Hepatocyte (in vitro differentiated cells): Measurements from ENCODE around the gene FBXO3. TPM values are rescaled to one million over a fixed set of nuclear protein-coding genes. Genes with fewer than 3 reads are reported as not detected.

ENCODE experiments used
- DNase-seq: peaks from one replicate; pipeline ENCODE4 v3.0.0-alpha.2; 2016; ENCODE audit warnings: low spot score
- H2AFZ ChIP-seq: fragments of 200-600 bp; sonication (generic); 2 replicates; pipeline ENCODE4 v1.6.0; 2016; ENCODE audit warnings: antibody characterized with exemption, mild to moderate bottlenecking
- H3K27ac ChIP-seq: fragments of 200-600 bp; sonication (generic); 2 replicates; pipeline ENCODE4 v1.5.1; 2016; ENCODE audit warnings: mild to moderate bottlenecking
- H3K27me3 ChIP-seq: fragments of 200-600 bp; sonication (generic); 2 replicates; pipeline ENCODE4 v1.6.1; 2016
- H3K36me3 ChIP-seq: fragments of 200-600 bp; sonication (generic); replicated peaks from 2 replicates; pipeline ENCODE4 v1.5.1; 2016; ENCODE audit warnings: low read depth; ENCODE audit not compliant: insufficient read depth
- H3K4me1 ChIP-seq: fragments of 200-600 bp; sonication (generic); 2 replicates; pipeline ENCODE4 v1.5.1; 2016; ENCODE audit warnings: mild to moderate bottlenecking, moderate library complexity; ENCODE audit not compliant: insufficient read depth
- H3K4me2 ChIP-seq: fragments of 200-600 bp; sonication (generic); 2 replicates; pipeline ENCODE4 v1.6.0; 2016
- H3K4me3 ChIP-seq: fragments of 200-600 bp; sonication (generic); 2 replicates; pipeline ENCODE4 v1.5.1; 2016; ENCODE audit warnings: mild to moderate bottlenecking
- H3K79me2 ChIP-seq: fragments of 200-600 bp; sonication (generic); 2 replicates; pipeline ENCODE4 v1.6.0; 2017; ENCODE audit warnings: mild to moderate bottlenecking
- H3K9me2 ChIP-seq: fragments of 200-600 bp; sonication (generic); replicated peaks from 2 replicates; pipeline ENCODE4 v1.6.0; 2017; ENCODE audit warnings: mild to moderate bottlenecking; ENCODE audit not compliant: insufficient read depth
- H3K9me3 ChIP-seq: fragments of 200-600 bp; sonication (generic); 2 replicates; pipeline ENCODE4 v1.5.1; 2016; ENCODE audit warnings: low read depth, mild to moderate bottlenecking
- H4K20me1 ChIP-seq: fragments of 200-600 bp; sonication (generic); 2 replicates; pipeline ENCODE4 v1.6.0; 2016; ENCODE audit warnings: mild to moderate bottlenecking; ENCODE audit not compliant: insufficient read depth, poor library complexity, severe bottlenecking
- EZH2 ChIP-seq: fragments of 200-600 bp; sonication (generic); IDR thresholded peaks from 2 replicates; pipeline ENCODE4 v1.6.1; 2016; ENCODE audit warnings: antibody characterized with exemption, mild to moderate bottlenecking, borderline replicate concordance
- EZH2phosphoT487 ChIP-seq: fragments of 200-600 bp; sonication (generic); IDR thresholded peaks from one replicate; pipeline ENCODE4 v1.6.1; 2018; ENCODE audit warnings: antibody characterized with exemption, mild to moderate bottlenecking, low read depth, moderate library complexity; ENCODE audit not compliant: unreplicated experiment, severe bottlenecking
- WGBS: methylation state at CpG from one replicate; pipeline ENCODE4 v1.1.6; 2016; ENCODE audit warnings: low lambda C conversion rate; ENCODE audit errors: missing lambda C conversion rate; 5-methylcytosine and 5-hydroxymethylcytosine counted together
- polyA plus RNA-seq: library from polyadenylated mRNA; unstranded; fragments of >200 nt; fragmentation: Nextera tagmentation; extraction: Ambion mirVana; gene quantifications from 2 replicates; pipeline ENCODE4 v1.2.1, GENCODE V29; 2016
- total RNA-seq: library from RNA; depleted of rRNA; stranded (reverse); fragments of >200 nt; gene quantifications from 2 replicates; pipeline ENCODE4 v1.2.3, GENCODE V29; 2014
- TF ChIP-seq, protein P1 (sequence below): fragments of 200-600 bp; sonication (generic); IDR thresholded peaks from 2 replicates; pipeline ENCODE4 v1.5.1; 2016; ENCODE audit warnings: antibody characterized with exemption, mild to moderate bottlenecking; ENCODE audit not compliant: poor library complexity

FBXO3 gene
- total and polyA plus RNA-seq, 2 experiments from 2014 or later, result 29.3 to 58.1 TPM

GRCh38 chr11:33723238-33723881 is 51.0 kb downstream of the FBXO3 start:
- H3K27me3 ChIP-seq, result no peaks in the 10 kb centered on the region
- no peaks in the 10 kb centered on the region for H3K9me3 ChIP-seq
- peak; percentile 47 for DNase-seq
- H3K79me2 ChIP-seq, result peaks cover 84% of the 10 kb centered on the region
- H4K20me1 ChIP-seq, result peaks cover 23% of the 10 kb centered on the region
- H2AFZ ChIP-seq, result no peak overlapping the region
- H3K27ac ChIP-seq, result peak overlapping the region; percentile 87
- peak overlapping the region; percentile 31 for H3K4me2 ChIP-seq
- H3K4me1 ChIP-seq, result peaks cover 23% of the 10 kb centered on the region
- H3K9me2 ChIP-seq, result no peaks in the 10 kb centered on the region
- no peaks in the 10 kb centered on the region for H3K36me3 ChIP-seq
- 71% methylated on average over 6 of the region's 6 CpGs for WGBS
- H3K4me3 ChIP-seq, result no peak overlapping the region
- TF ChIP-seq EZH2phosphoT487, result no peak
- no peak for TF ChIP-seq EZH2

DNA sequence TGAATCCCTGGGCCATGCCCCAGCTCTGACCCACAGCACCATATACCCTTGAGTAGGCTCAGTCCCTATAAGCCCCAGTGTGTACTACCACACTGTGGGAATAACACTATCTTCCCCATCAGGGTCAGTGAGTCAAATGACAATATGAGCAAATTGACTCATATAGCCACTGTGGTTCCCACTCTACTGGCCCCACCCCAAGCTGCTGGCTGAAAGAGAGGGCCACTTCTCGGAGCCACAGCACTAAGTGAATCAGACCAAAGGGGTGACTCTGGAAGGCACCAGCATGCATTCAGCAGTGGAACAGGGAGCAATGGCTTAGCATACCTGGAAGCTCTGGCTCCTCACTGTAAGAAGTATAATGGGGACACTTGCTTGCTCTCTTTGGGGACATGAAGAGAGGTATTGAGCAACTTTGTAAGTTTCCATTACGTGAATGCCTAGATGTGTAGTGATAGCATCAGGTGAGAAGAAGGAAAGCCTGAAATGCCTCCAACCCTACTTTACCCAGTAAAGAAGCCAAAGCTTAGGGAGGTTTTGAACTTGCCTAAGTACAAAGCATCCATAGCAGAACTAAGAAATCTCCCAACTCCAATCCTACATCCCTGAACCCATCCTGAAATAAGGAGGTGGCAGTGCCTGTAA is 51.6 kb downstream of the FBXO3 start:
- Histone ChIP-seq H4K20me1 (peaks cover 26% of the 10 kb centered on the region), H3K27me3 (no peaks in the 10 kb centered on the region), H3K4me3 (no peak overlapping the region), H2AFZ (no peak overlapping the region), H3K9me2 (no peaks in the 10 kb centered on the region), H3K9me3 (no peaks in the 10 kb centered on the region), H3K27ac (peak overlapping the region; percentile 87), H3K4me1 (peaks cover 23% of the 10 kb centered on the region), H3K79me2 (peaks cover 82% of the 10 kb centered on the region), H3K36me3 (no peaks in the 10 kb centered on the region), H3K4me2 (no peak overlapping the region)
- no peak for DNase-seq
- 98% methylated on average over 2 of the region's 2 CpGs for WGBS
- TF ChIP-seq, protein P1, sequence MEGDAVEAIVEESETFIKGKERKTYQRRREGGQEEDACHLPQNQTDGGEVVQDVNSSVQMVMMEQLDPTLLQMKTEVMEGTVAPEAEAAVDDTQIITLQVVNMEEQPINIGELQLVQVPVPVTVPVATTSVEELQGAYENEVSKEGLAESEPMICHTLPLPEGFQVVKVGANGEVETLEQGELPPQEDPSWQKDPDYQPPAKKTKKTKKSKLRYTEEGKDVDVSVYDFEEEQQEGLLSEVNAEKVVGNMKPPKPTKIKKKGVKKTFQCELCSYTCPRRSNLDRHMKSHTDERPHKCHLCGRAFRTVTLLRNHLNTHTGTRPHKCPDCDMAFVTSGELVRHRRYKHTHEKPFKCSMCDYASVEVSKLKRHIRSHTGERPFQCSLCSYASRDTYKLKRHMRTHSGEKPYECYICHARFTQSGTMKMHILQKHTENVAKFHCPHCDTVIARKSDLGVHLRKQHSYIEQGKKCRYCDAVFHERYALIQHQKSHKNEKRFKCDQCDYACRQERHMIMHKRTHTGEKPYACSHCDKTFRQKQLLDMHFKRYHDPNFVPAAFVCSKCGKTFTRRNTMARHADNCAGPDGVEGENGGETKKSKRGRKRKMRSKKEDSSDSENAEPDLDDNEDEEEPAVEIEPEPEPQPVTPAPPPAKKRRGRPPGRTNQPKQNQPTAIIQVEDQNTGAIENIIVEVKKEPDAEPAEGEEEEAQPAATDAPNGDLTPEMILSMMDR, result no peak
- TF ChIP-seq EZH2 (no peak), EZH2phosphoT487 (no peak)

DNA sequence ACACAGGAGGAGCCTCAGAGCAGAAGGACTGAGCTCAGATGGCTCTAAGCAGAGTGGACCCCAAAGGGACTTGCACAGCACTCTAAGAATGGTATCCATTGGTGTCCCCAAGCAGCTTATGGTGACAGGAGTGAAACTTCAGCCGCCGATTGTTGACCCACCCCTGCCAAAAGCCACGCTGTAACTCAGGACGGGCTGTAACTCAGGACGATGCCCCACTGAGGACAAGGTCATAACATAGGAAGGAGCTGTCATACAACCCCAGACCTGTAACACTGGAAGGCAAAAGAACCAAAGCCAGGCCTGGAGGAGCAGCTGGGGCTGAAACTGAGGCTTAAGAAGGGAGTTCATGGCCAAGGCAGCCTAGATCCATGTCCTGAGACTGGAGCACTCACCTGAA is 52.3 kb downstream of the FBXO3 start:
- Histone ChIP-seq H3K27me3 (no peaks in the 10 kb centered on the region), H3K36me3 (no peaks in the 10 kb centered on the region), H2AFZ (no peak overlapping the region), H3K4me3 (no peak overlapping the region), H3K79me2 (peaks cover 80% of the 10 kb centered on the region), H3K27ac (peak overlapping the region; percentile 87), H3K9me2 (no peaks in the 10 kb centered on the region), H3K4me1 (peaks cover 23% of the 10 kb centered on the region), H3K4me2 (no peak overlapping the region), H3K9me3 (no peaks in the 10 kb centered on the region), H4K20me1 (peaks cover 32% of the 10 kb centered on the region)
- TF ChIP-seq, protein P1, result no peak
- TF ChIP-seq EZH2phosphoT487 (no peak), EZH2 (no peak)
- 94% methylated on average over 5 of the region's 5 CpGs for WGBS
- no peak for DNase-seq

DNA sequence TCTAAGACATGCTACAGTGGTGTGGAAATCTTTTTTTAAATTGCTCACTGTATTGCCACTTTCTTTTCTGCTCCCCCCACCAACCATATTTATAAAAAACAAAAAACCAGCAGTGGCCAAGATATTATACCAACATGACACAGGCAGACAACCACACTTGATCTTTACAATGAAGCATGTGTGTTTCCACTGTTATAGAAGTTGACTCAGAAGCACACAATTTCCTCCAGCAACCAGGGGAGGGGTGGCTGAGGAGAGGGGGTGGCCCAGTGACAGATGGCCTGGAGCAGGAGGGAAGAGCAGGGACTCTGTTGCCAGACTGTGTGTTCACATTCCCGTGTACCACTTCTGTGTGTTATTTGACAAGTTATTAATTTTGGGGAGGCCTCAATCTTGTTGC is 52.9 kb downstream of the FBXO3 start:
- no peak overlapping the region for H3K4me2 ChIP-seq

More for the DNA sequence above, 52.9 kb downstream of the FBXO3 start:
- Histone ChIP-seq H3K4me1 (peaks cover 23% of the 10 kb centered on the region), H4K20me1 (peaks cover 28% of the 10 kb centered on the region), H3K27me3 (no peaks in the 10 kb centered on the region), H3K4me3 (no peak overlapping the region), H3K9me2 (no peaks in the 10 kb centered on the region), H3K36me3 (no peaks in the 10 kb centered on the region), H3K79me2 (peaks cover 80% of the 10 kb centered on the region), H3K9me3 (no peaks in the 10 kb centered on the region), H2AFZ (no peak overlapping the region), H3K27ac (no peak overlapping the region)
- TF ChIP-seq EZH2phosphoT487 (no peak), EZH2 (no peak)
- TF ChIP-seq, protein P1, result no peak
- 79% methylated on average over 1 of the region's 1 CpG for WGBS
- DNase-seq, result no peak
